Activated CD4-positive, alpha-beta memory T cell treated with anti-CD3 and anti-CD28 coated beads for 36 hours (primary cell): ENCODE measurements around the gene KDM2A. TPM values are rescaled to one million over a fixed set of nuclear protein-coding genes. Genes with fewer than 3 reads are reported as not detected.
"Not testable (repeated sequence)": the region's sequence is repeated elsewhere in the genome, so short reads cannot be mapped to it uniquely, and the experiment has no call there.

Source experiments
- CTCF ChIA-PET: fragments of 350-600 bp; sonication (Branson Sonifier 250); formaldehyde crosslinking; loops from one replicate; lab custom pipeline; 2021; ENCODE audit warnings: antibody characterized with exemption, inconsistent platforms; lab: Charles Lee
- POLR2A ChIA-PET: fragments of 350-600 bp; sonication (Branson Sonifier 250); formaldehyde crosslinking; loops from one replicate; lab custom pipeline; 2021; ENCODE audit warnings: antibody characterized with exemption; lab: Charles Lee
- DNase-seq: peaks from one replicate; pipeline ENCODE4 v3.0.0-alpha.2; 2020
- H3K27ac Mint-ChIP-seq: one replicate; pipeline ENCODE4 v1.8.0; 2021; ENCODE audit warnings: mixed read lengths
- H3K27me3 Mint-ChIP-seq: one replicate; pipeline ENCODE4 v1.8.0; 2021; ENCODE audit warnings: mixed read lengths
- H3K36me3 Mint-ChIP-seq: one replicate; pipeline ENCODE4 v1.8.0; 2021; ENCODE audit warnings: mixed read lengths
- H3K4me1 Mint-ChIP-seq: one replicate; pipeline ENCODE4 v1.8.0; 2021; ENCODE audit warnings: low read depth, mixed read lengths
- H3K4me3 Mint-ChIP-seq: one replicate; pipeline ENCODE4 v1.8.0; 2021; ENCODE audit warnings: mild to moderate bottlenecking, mixed read lengths
- H3K9me3 Mint-ChIP-seq: one replicate; pipeline ENCODE4 v1.8.0; 2021; ENCODE audit warnings: mixed read lengths
- intact Hi-C: fragments of 100-400 bp; cut with micrococcal nuclease; formaldehyde crosslinking; loops from one replicate; pipeline ENCODE4 v1.15.1; 2023
- total RNA-seq, 2 experiments: library from RNA; stranded (reverse); gene quantifications; one replicate each; pipeline ENCODE4 v1.2.3, GENCODE V29; 2021

KDM2A gene
- total RNA-seq, 2 experiments from 2014 or later = 65.1 to 69.6 TPM

DNA sequence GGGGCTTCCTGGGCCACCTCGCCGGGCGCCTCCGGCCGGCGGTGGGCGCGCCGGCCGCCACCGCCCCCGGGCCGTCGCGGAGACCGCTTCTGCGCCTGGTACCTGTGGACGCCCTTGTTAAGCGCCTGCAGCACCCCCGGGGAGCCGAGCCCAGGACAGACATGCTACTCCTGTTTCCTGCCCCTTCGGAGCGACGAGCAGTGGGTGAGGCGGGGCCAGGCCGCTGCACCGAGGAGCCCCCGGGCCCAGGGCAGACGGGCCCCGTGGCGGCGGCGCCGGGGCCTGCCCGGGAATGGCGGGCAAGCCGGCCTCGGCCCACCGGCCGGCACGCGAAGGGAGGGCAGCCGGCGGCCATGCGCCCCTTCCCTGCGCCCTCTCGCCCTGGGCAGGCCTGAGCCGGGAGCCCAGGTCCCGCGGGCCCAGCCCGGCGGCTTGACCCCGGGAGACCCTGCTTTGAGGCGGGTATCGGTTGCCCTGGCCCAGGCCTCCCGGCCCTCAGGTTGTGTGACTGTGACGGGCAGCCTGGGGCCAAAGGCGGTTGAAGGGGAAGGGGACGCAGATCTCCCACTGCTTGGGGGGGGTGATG is 789 bp upstream of the KDM2A start:
- peak overlapping the region; percentile 73 for H3K4me3 Mint-ChIP-seq
- intact Hi-C loops = loop anchor here (5.0 to 10.0 kb wide), 2 partner anchors 44 to 367 kb away; partner anchors contain the start of gene AIP

DNA sequence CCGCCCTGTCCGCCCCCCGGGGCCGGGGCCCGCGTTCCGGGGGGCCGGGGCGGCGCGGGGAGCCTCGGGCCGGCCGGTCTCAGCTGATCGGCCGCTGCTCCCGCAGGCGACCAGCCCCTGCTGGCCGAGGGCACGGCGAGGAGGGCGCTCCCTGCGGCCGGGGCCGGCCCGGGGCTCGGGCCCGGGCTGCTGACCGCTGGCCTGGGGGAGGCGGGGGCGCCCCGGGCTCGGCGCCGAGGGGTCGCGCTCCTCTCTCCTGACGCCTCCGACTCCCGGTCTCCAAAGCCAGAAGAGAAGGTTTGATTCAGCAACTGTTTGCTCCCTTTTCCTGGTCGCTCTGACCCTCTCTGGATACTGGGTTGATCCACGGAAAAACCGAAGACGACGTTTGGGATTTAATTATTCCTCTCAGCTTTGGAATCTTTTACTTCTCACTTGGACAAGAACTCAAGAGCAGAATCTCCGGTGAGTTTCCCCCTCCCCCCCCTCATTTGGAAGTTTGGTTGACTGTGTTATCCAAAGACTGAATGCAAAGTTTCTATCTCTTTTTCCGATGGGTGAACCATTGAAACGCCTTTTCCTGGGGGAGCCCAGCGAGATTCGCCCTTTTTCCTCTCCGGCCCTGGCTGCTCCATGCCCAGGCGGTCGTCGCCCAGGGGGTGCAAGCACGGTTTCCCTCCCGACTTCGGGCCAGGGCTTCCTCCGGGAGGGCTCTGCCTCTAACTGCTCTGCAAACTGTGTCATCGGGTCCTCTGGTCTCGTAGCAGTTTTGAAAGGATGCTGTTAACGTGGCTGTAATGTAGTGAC is 725 bp downstream of the KDM2A start:
- Mint-ChIP-seq H3K27me3 (no peaks in the 10 kb centered on the region), H3K4me1 (peaks cover 21% of the 10 kb centered on the region), H3K9me3 (no peaks in the 10 kb centered on the region), H3K27ac (peak overlapping the region; percentile 93), H3K4me3 (peak overlapping the region; percentile 99), H3K36me3 (peaks cover 16% of the 10 kb centered on the region)
- CTCF ChIA-PET = interaction anchor here (0.7 to 1.6 kb wide), 8 partner anchors 9 to 125 kb away, joined by 3 to 7 read pairs (median 4); no protein-coding TSS in a partner anchor
- DNase-seq = peak; percentile 47
- POLR2A ChIA-PET = interaction anchor here (0.6 to 3.3 kb wide), 2 partner anchors 120 to 161 kb away, joined by 3 to 17 read pairs; no protein-coding TSS in a partner anchor
- intact Hi-C loops = loop anchor here (1.0 to 10.0 kb wide), 4 partner anchors 43 to 365 kb away; partner anchors contain the start of genes AIP and PC

More for the DNA sequence above, 789 bp upstream of the KDM2A start:
- ChIA-PET CTCF (interaction anchor here (0.6 to 1.4 kb wide), 3 partner anchors 37 to 126 kb away, joined by 3 to 7 read pairs (median 4); no protein-coding TSS in a partner anchor), POLR2A (interaction anchor here (2.2 to 3.3 kb wide), 2 partner anchors 15 to 122 kb away, joined by 5 to 17 read pairs; no protein-coding TSS in a partner anchor)
- Mint-ChIP-seq H3K9me3 (no peaks in the 10 kb centered on the region), H3K27me3 (no peaks in the 10 kb centered on the region), H3K4me1 (peaks cover 20% of the 10 kb centered on the region), H3K36me3 (peaks cover 16% of the 10 kb centered on the region), H3K27ac (peak overlapping the region; percentile 65)
- peak; percentile 65 for DNase-seq

DNA sequence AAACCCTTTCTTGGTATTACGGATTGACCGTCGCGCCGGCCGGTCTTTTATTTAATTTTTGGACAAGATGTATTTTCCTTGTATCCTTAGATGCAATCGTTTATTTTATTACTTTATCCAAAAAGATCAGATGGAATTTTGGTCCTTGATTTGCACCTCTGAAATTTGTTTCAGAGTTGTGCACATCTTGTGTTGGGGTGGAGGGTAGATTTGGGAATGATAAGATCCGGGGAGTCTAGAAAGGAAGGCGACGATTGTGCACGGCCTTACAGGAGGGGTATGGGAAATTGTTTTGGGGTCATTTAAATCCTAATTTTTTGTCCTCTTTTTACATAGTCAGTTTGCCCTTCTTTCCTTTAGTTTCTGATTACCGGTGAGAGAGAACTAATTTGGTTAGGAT is 1.4 kb downstream of the KDM2A start:
- ChIA-PET POLR2A (interaction anchor here (3.3 kb wide), 1 partner anchor 120 kb away, joined by 17 read pairs; no protein-coding TSS in a partner anchor), CTCF (interaction anchor here (1.6 kb wide), 1 partner anchor 15 kb away, joined by 5 read pairs; no protein-coding TSS in a partner anchor)
- no peak for DNase-seq
- Mint-ChIP-seq H3K4me3 (peak overlapping the region; percentile 99), H3K27ac (peak overlapping the region; percentile 93), H3K4me1 (peaks cover 21% of the 10 kb centered on the region), H3K27me3 (no peaks in the 10 kb centered on the region), H3K9me3 (no peaks in the 10 kb centered on the region), H3K36me3 (peaks cover 19% of the 10 kb centered on the region)
- intact Hi-C loops = no loop called here

DNA sequence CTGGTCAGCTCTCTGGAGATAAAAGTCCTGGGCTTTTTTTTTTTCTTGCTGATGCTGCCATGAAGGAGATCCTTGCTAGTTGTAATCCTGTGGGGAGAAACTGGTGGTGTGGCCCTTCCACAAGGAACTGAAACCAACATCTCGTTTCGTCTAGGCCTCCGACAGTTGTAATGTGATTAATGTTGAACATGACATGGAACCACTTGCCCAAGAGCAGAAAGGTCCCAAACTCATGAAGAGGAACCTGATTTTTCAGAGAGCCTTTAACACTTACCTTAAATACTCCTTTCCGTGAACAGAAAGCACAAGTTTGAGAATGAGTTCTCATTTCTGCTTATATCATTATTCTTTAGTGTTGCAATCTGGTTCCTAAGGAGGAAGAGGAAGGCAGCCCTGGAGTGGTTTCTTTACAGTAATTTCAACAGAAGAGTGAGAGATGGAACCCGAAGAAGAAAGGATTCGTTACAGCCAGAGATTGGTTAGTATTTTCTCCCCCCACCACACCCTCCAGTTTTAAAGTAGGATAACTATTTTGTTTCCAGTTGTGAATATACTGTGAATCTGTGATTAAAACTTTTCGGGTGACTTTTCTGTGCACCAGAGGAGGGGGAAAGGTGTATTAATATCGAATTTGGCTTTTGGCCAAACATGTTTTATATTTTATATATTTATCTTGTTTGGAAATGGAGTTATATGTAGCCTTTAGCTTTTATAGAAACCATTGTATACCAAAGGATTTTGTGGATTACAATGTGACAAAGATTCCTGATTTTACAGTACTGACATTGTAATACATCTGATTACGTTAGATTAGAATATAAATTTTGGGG is 2.0 kb downstream of the KDM2A start:
- no peaks in the 10 kb centered on the region for H3K27me3 Mint-ChIP-seq
- intact Hi-C loops = no loop called here
- no peaks in the 10 kb centered on the region for H3K9me3 Mint-ChIP-seq
- peaks cover 19% of the 10 kb centered on the region for H3K36me3 Mint-ChIP-seq
- ChIA-PET POLR2A (interaction anchor here (3.3 kb wide), 1 partner anchor 119 kb away, joined by 17 read pairs; no protein-coding TSS in a partner anchor), CTCF (interaction anchor here (1.0 kb wide), 1 partner anchor 225 kb away, joined by 3 read pairs; no protein-coding TSS in a partner anchor)
- H3K27ac Mint-ChIP-seq = peak overlapping the region; percentile 93
- peak; percentile 32 for DNase-seq
- H3K4me1 Mint-ChIP-seq = peaks cover 21% of the 10 kb centered on the region
- H3K4me3 Mint-ChIP-seq = peak overlapping the region; percentile 99

DNA sequence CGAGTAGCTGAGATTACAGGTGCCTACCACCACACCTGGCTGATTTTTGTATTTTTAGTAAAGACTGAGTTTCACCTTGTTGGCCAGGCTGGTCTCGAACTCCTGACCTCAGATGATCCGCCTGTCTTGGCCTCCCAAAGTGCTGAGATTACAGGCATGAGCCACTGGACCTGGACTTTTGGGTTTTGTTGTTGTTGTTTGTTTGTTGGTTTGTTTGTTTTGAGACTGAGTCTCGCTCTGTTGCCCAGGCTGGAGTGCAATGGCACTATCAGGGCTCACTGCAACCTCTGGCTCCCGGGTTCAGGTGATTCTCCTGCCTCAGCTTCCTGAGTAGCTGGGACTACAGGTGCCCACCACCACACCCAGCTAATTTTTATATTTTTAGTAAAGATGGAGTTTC is 4.7 kb downstream of the KDM2A start:
- intact Hi-C loops, CTCF ChIA-PET, H3K9me3 Mint-ChIP-seq, POLR2A ChIA-PET, H3K27ac Mint-ChIP-seq, H3K4me3 Mint-ChIP-seq, H3K27me3 Mint-ChIP-seq, DNase-seq: not testable (repeated sequence)
- Mint-ChIP-seq H3K4me1 (peaks cover 19% of the 10 kb centered on the region), H3K36me3 (peaks cover 22% of the 10 kb centered on the region)

DNA sequence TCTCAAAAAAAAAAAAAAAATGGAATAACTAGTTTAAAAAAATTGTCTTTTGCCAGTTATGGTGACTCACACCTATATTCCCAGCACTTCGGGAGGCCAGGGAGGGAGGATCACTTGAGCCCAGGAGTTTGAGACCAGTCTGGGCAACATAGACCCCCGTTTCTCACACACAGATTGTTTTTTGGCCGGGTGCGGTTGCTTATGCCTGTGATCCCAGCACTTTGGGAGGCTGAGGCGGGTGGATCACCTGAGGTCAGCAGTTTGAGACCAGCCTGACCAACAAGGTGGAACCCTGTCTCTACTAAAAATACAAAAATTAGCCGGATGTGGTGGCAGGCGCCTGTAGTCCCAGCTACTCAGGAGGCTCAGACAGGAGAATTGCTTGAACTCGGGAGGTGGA is 7.2 kb downstream of the KDM2A start:
- H3K27me3 Mint-ChIP-seq, intact Hi-C loops, H3K27ac Mint-ChIP-seq, H3K4me3 Mint-ChIP-seq, CTCF ChIA-PET, DNase-seq, H3K9me3 Mint-ChIP-seq: not testable (repeated sequence)
- Mint-ChIP-seq H3K4me1 (peaks cover 21% of the 10 kb centered on the region), H3K36me3 (peaks cover 13% of the 10 kb centered on the region)
- POLR2A ChIA-PET = interaction anchor here (0.7 kb wide), 1 partner anchor 101 kb away, joined by 3 read pairs; no protein-coding TSS in a partner anchor

DNA sequence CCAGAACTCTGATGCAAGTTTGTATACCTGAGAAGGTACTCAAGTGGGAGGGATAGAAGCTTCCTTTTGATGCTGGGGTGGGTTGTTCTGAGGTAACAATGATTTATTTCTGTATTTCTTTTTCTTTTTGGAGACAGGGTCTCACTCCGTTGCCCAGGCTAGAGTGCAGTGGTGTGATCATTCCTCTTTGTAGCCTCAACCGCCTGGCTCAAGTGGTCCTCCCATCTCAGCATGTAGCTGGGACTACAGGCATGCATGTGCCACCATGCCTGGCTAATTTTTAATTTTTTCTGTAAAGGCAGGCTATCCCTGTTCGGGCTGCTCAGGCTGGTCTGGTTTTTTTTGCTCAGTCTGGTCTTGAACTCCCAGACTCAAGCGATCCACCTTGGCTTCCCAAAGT is 7.9 kb downstream of the KDM2A start:
- POLR2A ChIA-PET = no interaction called here
- peaks cover 15% of the 10 kb centered on the region for H3K4me1 Mint-ChIP-seq

DNA sequence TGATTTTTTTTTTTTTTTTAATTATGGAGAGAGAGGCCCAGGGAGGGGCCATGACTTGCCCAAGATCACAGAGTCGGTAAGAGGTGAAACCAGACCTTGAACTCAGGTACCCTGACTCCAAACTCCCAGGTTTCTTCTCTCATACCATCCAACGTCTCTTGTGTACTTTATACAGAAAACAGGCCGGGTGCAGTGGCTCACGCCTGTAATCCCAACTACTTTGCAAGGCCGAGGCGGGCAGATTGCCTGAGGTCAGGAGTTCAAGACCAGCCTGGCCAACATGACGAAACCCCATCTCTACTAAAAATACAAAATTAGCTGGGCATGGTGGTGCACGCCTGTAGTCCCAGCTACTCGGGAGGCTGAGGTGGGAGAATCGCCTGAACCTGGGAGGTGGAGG is 11.8 kb downstream of the KDM2A start:
- DNase-seq, H3K27me3 Mint-ChIP-seq, H3K4me3 Mint-ChIP-seq, intact Hi-C loops, H3K4me1 Mint-ChIP-seq, H3K27ac Mint-ChIP-seq, H3K9me3 Mint-ChIP-seq, CTCF ChIA-PET: not testable (repeated sequence)
- POLR2A ChIA-PET = interaction anchor here (0.6 kb wide), 1 partner anchor 306 kb away, joined by 3 read pairs; no protein-coding TSS in a partner anchor
- H3K36me3 Mint-ChIP-seq = peaks cover 36% of the 10 kb centered on the region

More for the DNA sequence above, 7.9 kb downstream of the KDM2A start:
- intact Hi-C loops = no loop called here
- CTCF ChIA-PET = no interaction called here
- no peak overlapping the region for H3K27ac Mint-ChIP-seq
- no peak overlapping the region for H3K4me3 Mint-ChIP-seq
- H3K36me3 Mint-ChIP-seq = peaks cover 17% of the 10 kb centered on the region
- H3K9me3 Mint-ChIP-seq = no peaks in the 10 kb centered on the region
- H3K27me3 Mint-ChIP-seq = no peaks in the 10 kb centered on the region
- no peak for DNase-seq

DNA sequence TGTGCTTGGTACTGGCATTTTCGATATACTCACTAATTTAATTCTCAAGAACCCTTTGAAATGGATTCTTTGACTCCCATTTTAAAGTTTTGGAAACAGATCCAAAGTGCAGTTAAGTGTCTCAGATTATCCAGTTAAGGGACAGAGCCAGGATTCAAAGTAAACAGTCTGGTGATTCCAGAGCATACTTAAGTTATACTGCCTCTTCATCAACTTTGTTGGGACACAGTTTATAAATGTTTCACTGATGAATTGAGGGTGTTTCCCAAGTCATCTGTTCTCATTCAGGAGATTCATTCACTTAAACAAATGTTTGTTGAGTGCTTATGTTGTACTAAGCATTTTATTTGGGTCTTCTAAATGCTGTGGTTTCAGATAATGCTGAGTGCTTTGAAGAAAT is 17.1 kb downstream of the KDM2A start:
- H3K4me1 Mint-ChIP-seq = peaks cover 3% of the 10 kb centered on the region
- no peak for DNase-seq
- no peaks in the 10 kb centered on the region for H3K9me3 Mint-ChIP-seq
- intact Hi-C loops = no loop called here
- H3K27me3 Mint-ChIP-seq = no peaks in the 10 kb centered on the region
- peaks cover 44% of the 10 kb centered on the region for H3K36me3 Mint-ChIP-seq
- H3K27ac Mint-ChIP-seq = no peak overlapping the region
- H3K4me3 Mint-ChIP-seq = no peak overlapping the region
- ChIA-PET POLR2A (no interaction called here), CTCF (no interaction called here)

DNA sequence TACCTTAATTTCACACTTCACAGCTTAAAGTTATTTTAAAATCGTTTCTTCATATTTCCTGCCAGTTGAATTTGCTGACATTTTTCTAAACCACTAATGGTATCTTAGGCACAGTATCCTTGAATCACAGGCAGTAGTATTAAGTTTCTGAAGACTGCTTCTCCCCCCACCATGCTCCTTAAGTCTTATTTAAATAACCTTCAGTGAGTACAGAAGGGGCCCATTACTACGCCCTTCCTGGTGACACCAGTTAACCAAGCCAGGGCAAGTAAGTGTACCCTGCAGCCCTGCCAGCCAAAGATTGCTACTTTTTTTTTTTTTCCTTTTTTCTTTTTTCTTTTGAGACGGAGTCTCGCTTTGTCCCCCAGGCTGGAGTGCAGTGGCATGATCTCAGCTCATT is 19.9 kb downstream of the KDM2A start:
- Mint-ChIP-seq H3K9me3 (no peaks in the 10 kb centered on the region), H3K27ac (no peak overlapping the region)
- no peak for DNase-seq

DNA sequence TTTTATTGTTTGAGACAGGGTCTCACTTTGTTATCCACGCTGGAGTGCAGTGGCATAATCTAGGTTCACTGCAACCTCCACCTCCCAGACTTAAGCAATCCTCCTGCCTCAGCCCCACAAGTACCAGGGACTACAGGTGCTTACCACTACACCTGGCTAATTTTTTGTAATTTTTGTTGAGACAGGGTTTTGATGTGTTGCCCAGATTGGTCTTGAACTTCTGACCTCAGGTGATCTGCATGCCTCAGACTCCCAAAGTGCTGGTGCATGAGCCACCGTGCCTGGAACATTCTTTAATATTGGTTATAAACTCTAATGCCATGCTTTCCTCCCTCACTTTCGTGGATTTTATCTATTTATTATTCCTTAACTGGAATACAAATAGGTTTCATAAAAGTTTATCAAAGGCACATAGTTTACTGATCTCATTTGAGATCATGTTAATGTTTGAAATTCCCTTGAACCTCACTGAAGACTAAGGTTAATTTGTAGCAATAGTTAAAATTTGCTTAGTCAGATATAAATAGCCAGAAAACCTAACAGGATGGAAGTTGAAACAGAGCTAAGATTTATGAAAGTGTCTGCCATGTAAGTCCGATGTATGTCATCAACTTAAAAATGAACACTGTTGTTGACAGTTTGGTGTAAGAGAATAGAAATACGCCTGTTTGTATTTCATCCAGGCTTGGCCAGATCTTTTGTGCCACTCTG is 27.6 kb downstream of the KDM2A start:
- ChIA-PET POLR2A (no interaction called here), CTCF (interaction anchor here (0.6 kb wide), 1 partner anchor 238 kb away, joined by 3 read pairs; no protein-coding TSS in a partner anchor)
- H3K4me1 Mint-ChIP-seq = peaks cover 6% of the 10 kb centered on the region
- no peak overlapping the region for H3K4me3 Mint-ChIP-seq
- DNase-seq = no peak
- peaks cover 12% of the 10 kb centered on the region for H3K36me3 Mint-ChIP-seq
- H3K27ac Mint-ChIP-seq = no peak overlapping the region
- intact Hi-C loops = no loop called here
- H3K27me3 Mint-ChIP-seq = no peaks in the 10 kb centered on the region
- no peaks in the 10 kb centered on the region for H3K9me3 Mint-ChIP-seq

More for the DNA sequence above, 19.9 kb downstream of the KDM2A start:
- H3K4me3 Mint-ChIP-seq = no peak overlapping the region
- peaks cover 5% of the 10 kb centered on the region for H3K4me1 Mint-ChIP-seq
- no peaks in the 10 kb centered on the region for H3K27me3 Mint-ChIP-seq
- ChIA-PET CTCF (no interaction called here), POLR2A (no interaction called here)
- peaks cover 34% of the 10 kb centered on the region for H3K36me3 Mint-ChIP-seq
- intact Hi-C loops = no loop called here
